Activated CD4-positive, CD25-positive, alpha-beta regulatory T cell treated with anti-CD3 and anti-CD28 coated beads, Interleukin-2, amount 50 U/mL, for 24 hours (primary cell): ENCODE data around the gene KATNAL2.

Source experiments
- ATAC-seq, 2 donors: fragments of 150-1000 bp; cut with Tn5 transposase; one replicate each; pipeline ENCODE4 v1.10.0; 2021; ENCODE audit warnings: mild to moderate bottlenecking in 1 of 2, moderate library complexity in 1 of 2

KATNAL2 gene

DNA sequence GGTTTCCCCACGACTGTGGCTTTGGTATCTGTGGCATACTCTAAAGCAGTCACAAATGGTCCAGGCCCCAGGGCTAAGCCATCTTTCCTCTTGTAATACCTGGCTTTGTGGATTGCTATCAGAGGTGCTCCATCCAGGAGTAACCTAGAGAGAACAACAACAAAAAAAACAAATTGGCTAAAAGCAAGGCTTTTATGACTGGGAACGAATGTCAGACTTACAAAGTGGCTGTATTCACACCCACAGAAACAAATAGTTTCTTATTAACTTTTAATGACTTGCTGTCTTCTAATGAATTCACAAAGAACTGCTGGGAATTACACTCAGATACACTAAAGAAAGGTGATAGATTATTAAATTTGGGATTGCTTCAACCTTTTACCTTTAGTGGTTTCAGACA, 197.8 kb downstream of the KATNAL2 start:
- no peak for ATAC-seq

- ATAC-seq, result no peak
Measured at GRCh38 chr18:47118981-47119380, 201.6 kb downstream of the KATNAL2 start.

DNA sequence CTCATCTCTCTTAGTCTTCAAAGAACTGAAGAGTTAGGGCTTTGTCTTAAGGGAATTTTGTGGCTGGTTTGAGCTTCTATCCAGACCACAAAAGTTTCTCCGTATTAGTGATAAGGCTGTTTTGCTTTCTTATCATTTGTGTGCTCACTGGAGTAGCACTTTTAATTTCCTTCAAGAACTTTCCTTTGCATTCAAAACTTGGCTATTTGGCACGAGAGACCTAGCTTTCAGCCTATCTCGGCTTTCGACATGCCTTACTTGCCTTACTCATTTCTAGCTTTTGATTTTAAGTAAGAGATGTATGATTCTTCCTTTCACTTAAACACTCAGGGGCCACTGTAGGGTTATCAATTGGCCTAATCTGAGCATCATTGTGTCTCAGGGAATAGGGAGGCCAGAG, 203.0 kb downstream of the KATNAL2 start:
- peak; percentile 69 to 85 for ATAC-seq

DNA sequence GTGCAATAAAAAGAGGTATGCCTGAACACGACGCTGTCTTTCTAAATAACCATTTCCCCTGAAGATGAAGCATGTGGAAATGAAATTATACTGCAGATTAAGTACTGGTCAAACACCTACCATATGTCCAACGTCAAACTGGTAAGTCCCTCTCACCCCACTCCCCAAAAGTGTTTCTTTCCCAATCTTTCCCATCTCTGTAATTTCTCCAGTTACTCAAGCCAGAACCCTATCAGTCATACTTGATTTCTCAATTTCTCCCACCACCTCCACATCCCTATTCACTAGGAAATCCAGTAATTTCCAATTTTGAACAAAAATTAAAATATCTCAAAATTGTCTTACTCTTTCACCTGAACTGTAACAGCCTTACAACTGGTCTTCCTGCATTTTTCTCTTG, 203.7 kb downstream of the KATNAL2 start:
- ATAC-seq, result no peak

DNA sequence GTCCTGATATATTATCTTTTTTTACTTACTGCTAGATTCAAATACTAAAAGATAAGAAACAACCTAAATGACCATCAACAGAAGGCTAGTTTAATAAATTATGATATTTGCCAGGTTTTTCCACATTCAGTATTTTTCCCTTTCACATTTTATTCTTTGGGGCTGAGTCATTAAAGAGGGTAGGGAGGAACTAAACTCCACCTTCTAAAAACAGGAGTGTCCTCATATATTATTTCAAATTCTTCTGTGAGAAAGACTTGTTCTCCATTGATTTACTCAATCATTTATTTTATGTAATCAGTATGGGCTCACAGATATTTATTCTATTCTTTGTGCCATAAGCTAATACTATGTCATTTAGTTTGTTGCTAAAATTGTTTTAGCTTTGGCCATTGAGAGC, 223.9 kb downstream of the KATNAL2 start:
- ATAC-seq, result no peak

GRCh38 chr18:47143153-47143552, 225.8 kb downstream of the KATNAL2 start:
- ATAC-seq, result no peak

GRCh38 chr18:47143899-47144485, 226.6 kb downstream of the KATNAL2 start:
- ATAC-seq, result no peak

- ATAC-seq, result no peak
Measured at GRCh38 chr18:47146206-47146605, 228.8 kb downstream of the KATNAL2 start.

DNA sequence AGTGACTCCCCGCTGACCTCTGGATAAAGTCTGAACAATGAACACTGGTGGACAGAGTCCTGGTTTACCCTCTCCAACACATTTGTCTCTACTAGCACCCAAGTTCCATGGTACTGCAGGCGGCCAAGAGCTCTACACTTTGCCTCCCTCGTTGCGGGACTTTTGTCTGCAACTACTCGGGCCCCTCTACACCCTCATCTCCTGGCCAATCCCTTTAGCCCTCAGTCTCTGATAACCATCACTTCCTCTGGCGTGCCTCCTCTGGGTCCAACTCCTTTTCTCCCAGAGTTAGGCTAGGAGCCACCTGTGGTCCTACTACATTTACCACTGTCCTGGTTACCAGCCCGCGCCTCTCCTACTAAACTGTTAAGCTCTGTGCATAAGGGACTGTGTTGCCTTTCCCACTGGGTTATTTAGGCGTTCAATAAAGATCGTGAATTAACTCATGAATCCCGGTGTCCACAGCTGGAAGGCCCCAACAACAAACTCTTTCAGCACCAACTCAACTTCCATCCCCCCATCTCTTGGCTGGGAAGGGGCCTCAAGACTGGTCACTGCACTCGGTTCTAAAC, 232.1 kb downstream of the KATNAL2 start:
- ATAC-seq, result no peak

GRCh38 chr18:47150029-47150823, 232.8 kb downstream of the KATNAL2 start, which contains the start of gene HDHD2:
HDHD2 (minus strand) TSS chr18:47150500; CDS start chr18:47136439, 14,061 bp downstream.
- ATAC-seq, result peak; percentile 91 to 92

- ATAC-seq, result peak; percentile 24 to 42
Measured at GRCh38 chr18:47150824-47151366, 233.5 kb downstream of the KATNAL2 start.

DNA sequence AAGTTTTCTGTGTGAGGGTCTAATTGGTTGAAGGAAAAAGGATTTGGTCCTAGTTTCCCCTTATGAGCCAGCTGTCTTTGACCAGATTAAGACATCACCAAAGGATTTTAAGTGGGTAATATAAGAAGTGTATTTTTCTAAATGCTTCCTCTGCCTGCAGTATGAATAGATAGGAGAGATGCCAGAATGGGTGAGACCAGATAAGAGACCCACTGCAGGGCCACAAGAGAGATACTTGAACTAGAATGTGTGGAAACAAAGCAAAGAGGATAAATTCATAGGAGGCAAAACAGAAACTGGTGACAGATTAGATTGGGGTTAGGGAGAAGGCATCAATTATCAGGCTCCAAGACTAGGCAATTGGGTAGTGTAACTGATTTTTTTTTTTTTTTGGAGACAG, 234.0 kb downstream of the KATNAL2 start:
- ATAC-seq, result no peak
